K562 (cell line): Measurements from ENCODE around the gene CAMK1D. TPM values are rescaled to one million over a fixed set of nuclear protein-coding genes. Genes with fewer than 3 reads are reported as not detected.

Experiments used
- ATAC-seq: fragments of 200-7000 bp; cut with Tn5 transposase; 3 replicates; pipeline ENCODE4 v1.9.1; 2020; ENCODE audit warnings: moderate library complexity
- BruUV-seq: library from RNA; stranded (reverse); fragments of 400-500 nt; replicated peaks from 2 replicates; lab custom pipeline; 2021; lab: Mats Ljungman, UMichigan
- CTCF ChIA-PET: fragments of 300-600 bp; formaldehyde crosslinking; extraction: SDS; loops from one replicate; lab custom pipeline; 2021; ENCODE audit warnings: low intra/inter-chr PET ratio; lab: Yijun Ruan, JAX
- POLR2A ChIA-PET: fragments of 300-600, 350-650 bp; sonication (Branson Sonifier 250); formaldehyde crosslinking; extraction: SDS; loops from one replicate; lab custom pipeline; 2021; ENCODE audit warnings: antibody characterized with exemption, inconsistent platforms; lab: Yijun Ruan, JAX
- DNase-seq, 4 experiments: peaks; one replicate each; pipeline versions ENCODE4 v3.0.0 to v3.0.0-alpha.2; 2011 to 2018; ENCODE audit warnings: low spot score in 3 of 4, mixed read lengths in 3 of 4; ENCODE audit errors: extremely low read depth in 1 of 4
- FAIRE-seq: peaks from 2 replicates; lab custom pipeline; 2011; peaks lifted over from hg19 to GRCh38; lab: Jason Lieb, UNC
- H2AFZ ChIP-seq: 2 replicates; pipeline ENCODE4 v1.6.0; 2011; ENCODE audit warnings: low read depth, low read length, control low read depth, inconsistent platforms
- H3K27ac ChIP-seq: fragments of 200-600 bp; 3 replicates; pipeline ENCODE4 v1.8.0; 2011; ENCODE audit warnings: low read depth, mild to moderate bottlenecking, control low read depth, inconsistent platforms, low read length, moderate library complexity, mixed read lengths; ENCODE audit errors: extremely low read depth
- H3K27me3 ChIP-seq, 2 experiments: fragments of 300-600 bp in 1 of 2; 2 replicates in 1 of 2; 3 replicates in 1 of 2; pipeline versions ENCODE4 v1.6.0 to v1.8.0; 2011; ENCODE audit warnings: inconsistent platforms in 2 of 2, low read length in 2 of 2, mild to moderate bottlenecking in 1 of 2, mixed read lengths in 1 of 2, moderate library complexity in 1 of 2; ENCODE audit not compliant: control insufficient read depth in 2 of 2, insufficient read depth in 2 of 2
- H3K36me3 ChIP-seq: fragments of 300-600 bp; 3 replicates; pipeline ENCODE4 v1.8.0; 2011; ENCODE audit warnings: mild to moderate bottlenecking, low read length, inconsistent platforms; ENCODE audit not compliant: control insufficient read depth, insufficient read depth
- H3K4me1 ChIP-seq, 2 experiments: fragments of 200-600 bp in 1 of 2; replicated peaks in 1 of 2; 2 replicates in 1 of 2; 3 replicates in 1 of 2; pipeline versions ENCODE4 v1.5.1 to v1.8.0; 2011; ENCODE audit warnings: inconsistent platforms in 2 of 2, low read length in 2 of 2, mild to moderate bottlenecking in 1 of 2, mixed read lengths in 1 of 2, moderate library complexity in 1 of 2; ENCODE audit not compliant: control insufficient read depth in 2 of 2, insufficient read depth in 2 of 2
- H3K4me2 ChIP-seq: 2 replicates; pipeline ENCODE4 v1.6.1; 2011; ENCODE audit warnings: low read length, control low read depth, inconsistent platforms, mixed read lengths; ENCODE audit not compliant: insufficient read depth
- H3K4me3 ChIP-seq: fragments of 200-600 bp; sonication (generic), shearing (Covaris generic); 2 replicates; pipeline ENCODE4 v1.5.1; 2016; ENCODE audit warnings: control low read depth, inconsistent platforms
- H3K79me2 ChIP-seq: fragments of 200-600 bp; 3 replicates; pipeline ENCODE4 v1.8.0; 2011; ENCODE audit warnings: low read length, inconsistent platforms; ENCODE audit not compliant: control insufficient read depth, insufficient read depth
- H3K9ac ChIP-seq, 2 experiments: 2 replicates each; pipeline versions ENCODE4 v1.6.0 to v1.6.1; 2011; ENCODE audit warnings: low read depth in 2 of 2, low read length in 2 of 2, control low read depth in 1 of 2, inconsistent platforms in 1 of 2, mild to moderate bottlenecking in 1 of 2, mixed read lengths in 1 of 2; ENCODE audit not compliant: insufficient read depth in 1 of 2
- H3K9me1 ChIP-seq: one replicate; pipeline ENCODE4 v1.6.0; 2011; ENCODE audit warnings: inconsistent platforms, mild to moderate bottlenecking, low read length, moderate library complexity; ENCODE audit not compliant: control insufficient read depth, insufficient read depth
- H3K9me3 ChIP-seq: replicated peaks from 2 replicates; pipeline ENCODE4 v1.5.1; 2011; ENCODE audit warnings: low read depth, low read length, inconsistent platforms; ENCODE audit not compliant: control insufficient read depth, insufficient read depth
- H4K20me1 ChIP-seq: replicated peaks from 2 replicates; pipeline ENCODE4 v1.6.1; 2011; ENCODE audit warnings: low read length, inconsistent platforms, mixed read lengths; ENCODE audit not compliant: control insufficient read depth, insufficient read depth
- SIRT6 ChIP-seq: IDR thresholded peaks from one replicate; pipeline ENCODE4 v1.6.1; 2012; ENCODE audit warnings: low read depth, mild to moderate bottlenecking, control low read depth, inconsistent platforms, low read length, moderate library complexity
- WGBS: fragments of 100-300 bp; shearing (Covaris generic); methylation state at CpG from one replicate; pipeline ENCODE4 v1.1.6; 2016; ENCODE audit warnings: low coverage, mixed read lengths; ENCODE audit not compliant: insufficient coverage; ENCODE audit errors: missing lambda C conversion rate; 5-methylcytosine and 5-hydroxymethylcytosine counted together
- in situ Hi-C: fragments of 300-500 bp; cut with MboI; formaldehyde crosslinking; loops from 4 replicates; pipeline ENCODE4 v1.15.0; 2018; ENCODE audit warnings: inconsistent platforms, mixed read lengths
- intact Hi-C: fragments of 100-400 bp; cut with micrococcal nuclease; formaldehyde crosslinking; loops from 2 replicates; pipeline ENCODE4 v1.14.2; 2022
- polyA plus RNA-seq, 8 experiments: library from polyadenylated mRNA; depleted of rRNA in 4 of 8; stranded (reverse) in 5 of 8; unstranded in 3 of 8; fragments of >200 nt; fragmentation: Nextera tagmentation in 2 of 8; fragmentation: Illumina TruSeq in 1 of 8; extraction: Ambion mirVana in 2 of 8; extraction: Trizol in 1 of 8; gene quantifications; 2 replicates each; pipeline versions ENCODE4 v1.2.1 to v1.2.3, GENCODE V29; 2011 to 2014; ENCODE audit warnings: inconsistent platforms in 1 of 8, missing spikeins in 1 of 8
- total RNA-seq, 7 experiments: library from RNA; depleted of rRNA in 6 of 7; stranded (reverse); fragments of >200 nt in 6 of 7; fragmentation: Illumina TruSeq in 2 of 7; extraction: Trizol in 2 of 7; gene quantifications; 2 replicates each; pipeline versions ENCODE4 v1.2.1 to v1.2.3, GENCODE V29; 2011 to 2021; ENCODE audit warnings: low replicate concordance in 1 of 7
- TF ChIP-seq, protein P1 (sequence below): fragments of 250-450 bp; sonication (Bioruptor Pico); IDR thresholded peaks from 2 replicates; pipeline ENCODE4 v1.4.0; 2020; ENCODE audit warnings: mild to moderate bottlenecking, moderate library complexity, borderline replicate concordance
- TF ChIP-seq, protein P2 (sequence below), 3 experiments: IDR thresholded peaks in 2 of 3; conservative IDR thresholded peaks in 1 of 3; 2 replicates each; pipeline ENCODE4 v1.5.1; 2011 to 2012; ENCODE audit warnings: low read length in 3 of 3, mild to moderate bottlenecking in 3 of 3, control low read depth in 2 of 3, improper control_type of control experiment in 1 of 3, inconsistent platforms in 1 of 3, low read depth in 1 of 3, mixed read lengths in 1 of 3, moderate library complexity in 1 of 3; ENCODE audit not compliant: insufficient read depth in 2 of 3
- TF ChIP-seq, protein P3 (sequence below): fragments of 250-450 bp; sonication (Bioruptor Pico); IDR thresholded peaks from 2 replicates; pipeline ENCODE4 v1.9.0; 2021; ENCODE audit warnings: mild to moderate bottlenecking

Gene CAMK1D
- total and polyA plus RNA-seq, 9 of the 15 experiments (the other 6 are each of a cell fraction or from before 2014, with no cell fraction given) = 0.12 to 0.24 (median 0.20) TPM; not detected in 5

DNA sequence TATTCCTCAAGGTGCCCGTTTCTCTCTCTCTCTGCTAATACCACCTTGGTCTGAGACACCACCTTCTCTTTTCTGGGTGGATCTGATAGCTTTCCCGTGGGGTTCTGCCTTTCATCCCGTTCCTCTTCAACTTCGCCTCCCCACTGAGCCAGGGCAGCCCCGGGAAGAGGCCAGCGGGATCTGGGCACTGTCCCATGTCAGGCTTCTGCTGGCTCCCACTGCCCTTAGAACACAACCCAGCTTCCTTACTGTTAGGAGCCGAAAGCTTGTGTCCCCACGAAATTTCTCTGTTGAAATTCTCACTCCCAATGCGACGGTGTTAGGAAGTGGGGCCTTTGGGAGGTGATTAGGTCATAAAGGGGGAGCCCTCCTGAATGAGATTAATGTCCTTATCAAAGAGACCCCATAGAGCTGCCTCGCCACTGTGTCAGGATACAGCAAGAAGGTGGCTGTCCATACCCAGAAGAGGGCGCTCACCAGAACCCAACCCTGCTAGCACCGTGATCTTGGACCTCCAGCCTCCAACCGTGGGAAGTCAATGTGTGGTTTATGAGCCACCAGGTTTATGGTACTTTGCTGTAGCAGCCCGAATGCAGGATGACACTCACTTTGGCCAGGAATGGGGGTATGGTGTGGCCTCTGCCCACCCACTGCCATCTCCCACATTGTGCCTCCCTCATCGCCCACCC is 79.2 kb downstream of the CAMK1D start:
- FAIRE-seq (no peak), ATAC-seq (peak; percentile 73)
- 2% methylated on average over 16 of the region's 16 CpGs for WGBS
- Histone ChIP-seq H3K79me2 (no peaks in the 10 kb centered on the region), H3K27me3 (peaks cover 11 to 80% of the 10 kb centered on the region in 2 experiments), H3K36me3 (no peaks in the 10 kb centered on the region), H3K9me3 (no peaks in the 10 kb centered on the region), H4K20me1 (0 out of 2 replicates have a peak, but pooled peaks cover 4% of the 10 kb centered on the region), H3K4me1 (no peaks in the 10 kb centered on the region), H3K27ac (no peak overlapping the region), H3K9ac (no peak overlapping the region), H3K4me3 (no peak overlapping the region), H2AFZ (no peak overlapping the region), H3K4me2 (no peak overlapping the region), H3K9me1 (no peaks in the 10 kb centered on the region)
- in situ Hi-C loops (no loop called here), intact Hi-C loops (no loop called here)
- ChIA-PET CTCF (no interaction called here), POLR2A (interaction anchor here (0.6 to 0.7 kb wide), 2 partner anchors 205 to 472 kb away, joined by 3 read pairs; no protein-coding TSS in a partner anchor)
- TF ChIP-seq, protein P1, sequence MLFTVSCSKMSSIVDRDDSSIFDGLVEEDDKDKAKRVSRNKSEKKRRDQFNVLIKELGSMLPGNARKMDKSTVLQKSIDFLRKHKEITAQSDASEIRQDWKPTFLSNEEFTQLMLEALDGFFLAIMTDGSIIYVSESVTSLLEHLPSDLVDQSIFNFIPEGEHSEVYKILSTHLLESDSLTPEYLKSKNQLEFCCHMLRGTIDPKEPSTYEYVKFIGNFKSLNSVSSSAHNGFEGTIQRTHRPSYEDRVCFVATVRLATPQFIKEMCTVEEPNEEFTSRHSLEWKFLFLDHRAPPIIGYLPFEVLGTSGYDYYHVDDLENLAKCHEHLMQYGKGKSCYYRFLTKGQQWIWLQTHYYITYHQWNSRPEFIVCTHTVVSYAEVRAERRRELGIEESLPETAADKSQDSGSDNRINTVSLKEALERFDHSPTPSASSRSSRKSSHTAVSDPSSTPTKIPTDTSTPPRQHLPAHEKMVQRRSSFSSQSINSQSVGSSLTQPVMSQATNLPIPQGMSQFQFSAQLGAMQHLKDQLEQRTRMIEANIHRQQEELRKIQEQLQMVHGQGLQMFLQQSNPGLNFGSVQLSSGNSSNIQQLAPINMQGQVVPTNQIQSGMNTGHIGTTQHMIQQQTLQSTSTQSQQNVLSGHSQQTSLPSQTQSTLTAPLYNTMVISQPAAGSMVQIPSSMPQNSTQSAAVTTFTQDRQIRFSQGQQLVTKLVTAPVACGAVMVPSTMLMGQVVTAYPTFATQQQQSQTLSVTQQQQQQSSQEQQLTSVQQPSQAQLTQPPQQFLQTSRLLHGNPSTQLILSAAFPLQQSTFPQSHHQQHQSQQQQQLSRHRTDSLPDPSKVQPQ (CRISPR knock-in tag) = no peak
- TF ChIP-seq, protein P2, sequence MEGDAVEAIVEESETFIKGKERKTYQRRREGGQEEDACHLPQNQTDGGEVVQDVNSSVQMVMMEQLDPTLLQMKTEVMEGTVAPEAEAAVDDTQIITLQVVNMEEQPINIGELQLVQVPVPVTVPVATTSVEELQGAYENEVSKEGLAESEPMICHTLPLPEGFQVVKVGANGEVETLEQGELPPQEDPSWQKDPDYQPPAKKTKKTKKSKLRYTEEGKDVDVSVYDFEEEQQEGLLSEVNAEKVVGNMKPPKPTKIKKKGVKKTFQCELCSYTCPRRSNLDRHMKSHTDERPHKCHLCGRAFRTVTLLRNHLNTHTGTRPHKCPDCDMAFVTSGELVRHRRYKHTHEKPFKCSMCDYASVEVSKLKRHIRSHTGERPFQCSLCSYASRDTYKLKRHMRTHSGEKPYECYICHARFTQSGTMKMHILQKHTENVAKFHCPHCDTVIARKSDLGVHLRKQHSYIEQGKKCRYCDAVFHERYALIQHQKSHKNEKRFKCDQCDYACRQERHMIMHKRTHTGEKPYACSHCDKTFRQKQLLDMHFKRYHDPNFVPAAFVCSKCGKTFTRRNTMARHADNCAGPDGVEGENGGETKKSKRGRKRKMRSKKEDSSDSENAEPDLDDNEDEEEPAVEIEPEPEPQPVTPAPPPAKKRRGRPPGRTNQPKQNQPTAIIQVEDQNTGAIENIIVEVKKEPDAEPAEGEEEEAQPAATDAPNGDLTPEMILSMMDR (IDR thresholded peaks at IDR 0.05 in 2 of 3, conservative IDR thresholded peaks at IDR 0.05 in 1 of 3; ENCODE audit: insufficient read depth in 2 of 3, low read depth in 1 of 3, low read length in 3 of 3) = peak in 2 of 3 experiments; percentile 15 to 23; a peak in 1 of 6 replicates
- no peak for TF ChIP-seq SIRT6
- TF ChIP-seq, protein P3, sequence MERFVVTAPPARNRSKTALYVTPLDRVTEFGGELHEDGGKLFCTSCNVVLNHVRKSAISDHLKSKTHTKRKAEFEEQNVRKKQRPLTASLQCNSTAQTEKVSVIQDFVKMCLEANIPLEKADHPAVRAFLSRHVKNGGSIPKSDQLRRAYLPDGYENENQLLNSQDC (CRISPR knock-in tag) = no peak
- TF ChIP-seq, all 486 proteins: peak for 1
- peak in 1 of 4 experiments; percentile 24 for DNase-seq
- no TSS peak for BruUV-seq
